Measurements from ENCODE around the gene ANKRD60. TPM values are rescaled to one million over a fixed set of nuclear protein-coding genes. Genes with fewer than 3 reads are reported as not detected.

ANKRD60 gene
- total RNA-seq, 2 donors from 2014 or later, result not detected

- H3K9ac ChIP-seq (ENCODE audit: extremely low read depth, low read length, poor library complexity, severe bottlenecking), result no peak overlapping the region
- TF ChIP-seq CTCF (conservative IDR thresholded peaks at IDR 0.05), result no peak
- 86 to 92% methylated on average over 5 of the region's 5 CpGs for WGBS, 2 experiments (ENCODE audit: insufficient coverage in 1 of 2, insufficient read length in 1 of 2)
Observed at GRCh38 chr20:58213716-58214115, 14.7 kb downstream of the ANKRD60 start.

GRCh38 chr20:58213121-58213520 lies 15.3 kb downstream of the ANKRD60 start:
- Mint-ChIP-seq H3K4me1 (no peaks in the 10 kb centered on the region), H3K27me3 (ENCODE audit: insufficient read depth) (peaks cover 12% of the 10 kb centered on the region), H3K27ac (no peak overlapping the region), H3K9me3 (peaks cover under 1% of the 10 kb centered on the region), H3K36me3 (ENCODE audit: low read depth) (no peaks in the 10 kb centered on the region), H3K4me3 (no peak overlapping the region)
- no peak for DNase-seq
- TF ChIP-seq CTCF (conservative IDR thresholded peaks at IDR 0.05), result no peak
- H3K36me3 ChIP-seq (ENCODE audit: control insufficient read depth, insufficient read depth, low read length), result no peaks in the 10 kb centered on the region
- H3K4me3 ChIP-seq (ENCODE audit: low read length), result no peak overlapping the region
- H3K27me3 ChIP-seq (ENCODE audit: control insufficient read depth, insufficient read depth, low read length, poor library complexity, severe bottlenecking), result no peaks in the 10 kb centered on the region
- no peaks in the 10 kb centered on the region for H3K9me3 ChIP-seq (ENCODE audit: control insufficient read depth, low read length)
- no peaks in the 10 kb centered on the region for H3K4me1 ChIP-seq (ENCODE audit: control insufficient read depth, insufficient read depth, low read length)
- no peak overlapping the region for H3K27ac ChIP-seq (ENCODE audit: low read depth, low read length)
- 86 to 93% methylated on average over 8 of the region's 8 CpGs for WGBS, 2 experiments (ENCODE audit: insufficient coverage in 1 of 2, insufficient read length in 1 of 2)
- no peak overlapping the region for H3K9ac ChIP-seq (ENCODE audit: extremely low read depth, low read length, poor library complexity, severe bottlenecking)

More at GRCh38 chr20:58213716-58214115, 14.7 kb downstream of the ANKRD60 start:
- H3K36me3 Mint-ChIP-seq (ENCODE audit: low read depth), result no peaks in the 10 kb centered on the region
- peaks cover under 1% of the 10 kb centered on the region for H3K9me3 ChIP-seq (ENCODE audit: control insufficient read depth, low read length)
- no peak overlapping the region for H3K4me3 Mint-ChIP-seq
- no peak overlapping the region for H3K27ac Mint-ChIP-seq
- H3K27me3 Mint-ChIP-seq (ENCODE audit: insufficient read depth), result peaks cover 18% of the 10 kb centered on the region
- H3K27me3 ChIP-seq (ENCODE audit: control insufficient read depth, insufficient read depth, low read length, poor library complexity, severe bottlenecking), result no peaks in the 10 kb centered on the region
- no peak overlapping the region for H3K4me3 ChIP-seq (ENCODE audit: low read length)
- no peak for DNase-seq
- H3K4me1 Mint-ChIP-seq, result no peaks in the 10 kb centered on the region
- H3K9me3 Mint-ChIP-seq, result peaks cover 7% of the 10 kb centered on the region
- no peaks in the 10 kb centered on the region for H3K4me1 ChIP-seq (ENCODE audit: control insufficient read depth, insufficient read depth, low read length)
- no peaks in the 10 kb centered on the region for H3K36me3 ChIP-seq (ENCODE audit: control insufficient read depth, insufficient read depth, low read length)
- no peak overlapping the region for H3K27ac ChIP-seq (ENCODE audit: low read depth, low read length)

- no peaks in the 10 kb centered on the region for H3K27me3 ChIP-seq (ENCODE audit: control insufficient read depth, insufficient read depth, low read length, poor library complexity, severe bottlenecking)
- no peak for TF ChIP-seq CTCF (conservative IDR thresholded peaks at IDR 0.05)
- 85 to 87% methylated on average over 6 to 16 of the region's 17 CpGs for WGBS, 2 experiments (ENCODE audit: insufficient coverage in 1 of 2, insufficient read length in 1 of 2)
- H3K9me3 Mint-ChIP-seq, result no peaks in the 10 kb centered on the region
- H3K9ac ChIP-seq (ENCODE audit: extremely low read depth, low read length, poor library complexity, severe bottlenecking), result no peak overlapping the region
- H3K27me3 Mint-ChIP-seq (ENCODE audit: insufficient read depth), result peaks cover 12% of the 10 kb centered on the region
- H3K36me3 ChIP-seq (ENCODE audit: control insufficient read depth, insufficient read depth, low read length), result no peaks in the 10 kb centered on the region
- H3K4me1 ChIP-seq (ENCODE audit: control insufficient read depth, insufficient read depth, low read length), result no peaks in the 10 kb centered on the region
- no peak overlapping the region for H3K4me3 Mint-ChIP-seq
- no peak overlapping the region for H3K4me3 ChIP-seq (ENCODE audit: low read length)
- no peaks in the 10 kb centered on the region for H3K36me3 Mint-ChIP-seq (ENCODE audit: low read depth)
- no peaks in the 10 kb centered on the region for H3K4me1 Mint-ChIP-seq
- no peaks in the 10 kb centered on the region for H3K9me3 ChIP-seq (ENCODE audit: control insufficient read depth, low read length)
- H3K27ac ChIP-seq (ENCODE audit: low read depth, low read length), result no peak overlapping the region
- no peak for DNase-seq
- no peak overlapping the region for H3K27ac Mint-ChIP-seq
Observed at GRCh38 chr20:58212636-58213035, 15.8 kb downstream of the ANKRD60 start.
